ENCODE results near the gene DCTN1.
"Not testable (repeated sequence)": the region's sequence is repeated elsewhere in the genome, so short reads cannot be mapped to it uniquely, and the experiment has no call there.

DCTN1 gene

GRCh38 chr2:74369976-74370375, 10.1 kb downstream of the DCTN1 start:
- H3K27me3 Mint-ChIP-seq (ENCODE audit: low read depth): no peaks in the 10 kb centered on the region
- H3K36me3 Mint-ChIP-seq (ENCODE audit: low read depth): peaks cover 46% of the 10 kb centered on the region
- H3K9me3 Mint-ChIP-seq: no peaks in the 10 kb centered on the region
- peaks cover 2% of the 10 kb centered on the region for H3K4me1 Mint-ChIP-seq (ENCODE audit: low read depth)
- H3K27ac Mint-ChIP-seq: no peak overlapping the region
- H3K4me3 Mint-ChIP-seq: no peak overlapping the region

DNA sequence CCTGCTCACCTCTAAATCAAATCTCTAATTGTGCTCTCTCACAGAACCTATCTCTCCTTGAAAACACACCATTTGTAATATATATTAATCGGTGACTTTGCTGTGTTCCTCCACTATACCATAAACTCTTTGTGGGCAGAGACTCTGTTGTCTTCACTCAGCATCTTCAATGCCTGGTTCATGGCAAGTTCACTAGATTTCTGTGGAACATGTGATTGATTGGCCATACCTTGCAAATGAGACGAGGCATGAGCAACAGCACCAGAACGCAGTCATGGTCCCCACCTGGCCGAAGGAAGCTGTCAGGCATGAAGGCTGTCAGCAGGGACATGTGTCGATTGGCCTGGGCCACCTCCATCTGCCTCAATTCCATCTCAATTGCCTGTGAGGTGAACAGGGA, 11.6 kb downstream of the DCTN1 start:
- H3K27me3 Mint-ChIP-seq (ENCODE audit: low read depth): no peaks in the 10 kb centered on the region
- H3K36me3 Mint-ChIP-seq (ENCODE audit: low read depth): peaks cover 47% of the 10 kb centered on the region
- no peaks in the 10 kb centered on the region for H3K9me3 Mint-ChIP-seq
- H3K4me3 Mint-ChIP-seq: no peak overlapping the region
- no peak overlapping the region for H3K27ac Mint-ChIP-seq
- H3K4me1 Mint-ChIP-seq (ENCODE audit: low read depth): no peaks in the 10 kb centered on the region

GRCh38 chr2:74367789-74368188, 12.3 kb downstream of the DCTN1 start:
- Mint-ChIP-seq H3K4me1 (ENCODE audit: low read depth) (no peaks in the 10 kb centered on the region), H3K9me3 (no peaks in the 10 kb centered on the region), H3K4me3 (no peak overlapping the region), H3K36me3 (ENCODE audit: low read depth) (peaks cover 47% of the 10 kb centered on the region), H3K27me3 (ENCODE audit: low read depth) (no peaks in the 10 kb centered on the region), H3K27ac (no peak overlapping the region)

DNA sequence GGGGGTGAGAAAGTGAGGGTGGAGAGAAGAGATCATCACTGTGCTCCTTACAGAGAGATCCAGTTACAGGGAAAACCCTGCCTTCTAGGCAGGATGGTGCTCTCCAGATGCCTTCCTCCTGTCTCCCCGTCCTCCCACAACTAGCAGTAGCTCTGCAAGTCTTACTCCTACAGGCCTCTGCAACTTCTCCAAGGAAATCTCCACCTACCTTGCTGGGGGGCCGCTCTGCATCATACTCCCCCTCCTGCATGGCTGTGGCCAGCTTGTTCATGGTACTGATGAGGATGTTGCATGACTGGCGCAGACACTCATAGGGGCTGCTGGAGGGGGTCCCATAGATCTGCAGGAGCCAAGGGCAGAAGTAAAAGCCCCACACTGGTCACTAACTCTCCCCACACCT, 14.1 kb downstream of the DCTN1 start:
- H3K27ac Mint-ChIP-seq: no peak overlapping the region
- no peaks in the 10 kb centered on the region for H3K9me3 Mint-ChIP-seq
- H3K27me3 Mint-ChIP-seq (ENCODE audit: low read depth): no peaks in the 10 kb centered on the region
- H3K4me3 Mint-ChIP-seq: no peak overlapping the region
- peaks cover 50% of the 10 kb centered on the region for H3K36me3 Mint-ChIP-seq (ENCODE audit: low read depth)
- H3K4me1 Mint-ChIP-seq (ENCODE audit: low read depth): no peaks in the 10 kb centered on the region

DNA sequence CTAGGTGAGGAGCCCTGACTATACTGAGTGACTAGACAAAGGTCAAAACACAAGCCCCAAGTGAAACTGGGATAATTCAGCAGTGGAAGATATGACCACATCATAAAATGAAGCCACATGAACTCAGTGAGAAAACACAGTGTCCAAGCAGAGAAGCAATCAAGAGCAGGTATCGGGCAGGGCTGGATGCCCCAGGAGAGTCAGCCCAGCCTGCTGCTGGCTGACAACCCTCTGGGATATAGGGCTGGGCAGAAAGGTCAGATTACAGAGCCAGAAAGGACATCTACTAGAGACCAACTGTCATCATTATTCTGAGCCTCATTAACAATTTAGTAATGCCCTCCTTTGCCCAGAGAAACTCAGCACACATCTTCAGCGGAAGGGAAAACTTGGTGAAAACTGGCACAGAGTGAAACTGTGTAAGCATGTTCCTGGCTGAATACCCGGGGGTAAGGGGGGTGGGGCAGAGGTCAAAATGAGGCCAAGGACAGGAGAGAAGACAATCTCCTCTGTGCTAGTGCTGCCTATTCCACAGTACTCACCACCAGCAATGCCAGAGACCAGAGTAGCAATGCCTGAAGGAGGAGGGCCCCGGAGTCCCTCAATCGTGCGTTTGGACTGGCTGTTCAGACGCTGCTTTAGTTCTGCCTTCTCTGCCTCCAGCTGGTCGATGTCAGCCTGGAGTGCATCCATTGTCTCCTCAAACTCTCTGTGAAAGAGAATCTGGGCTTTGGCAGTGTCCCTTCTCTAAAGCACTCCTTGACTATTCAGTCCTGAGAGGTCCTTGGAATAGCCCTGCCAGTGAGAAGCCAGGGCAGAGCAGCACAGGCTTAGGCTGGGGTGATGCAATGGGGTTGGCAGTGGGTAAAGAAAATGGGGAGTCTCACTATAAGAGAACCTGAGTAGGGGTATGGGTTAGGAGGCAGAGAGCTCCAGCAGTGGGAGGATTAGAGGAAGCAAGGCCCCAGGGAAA, 15.3 kb downstream of the DCTN1 start:
- Mint-ChIP-seq H3K27me3 (ENCODE audit: low read depth) (no peaks in the 10 kb centered on the region), H3K4me1 (ENCODE audit: low read depth) (peaks cover 2% of the 10 kb centered on the region), H3K36me3 (ENCODE audit: low read depth) (peaks cover 43% of the 10 kb centered on the region), H3K4me3 (no peak overlapping the region), H3K27ac (no peak overlapping the region), H3K9me3 (no peaks in the 10 kb centered on the region)

DNA sequence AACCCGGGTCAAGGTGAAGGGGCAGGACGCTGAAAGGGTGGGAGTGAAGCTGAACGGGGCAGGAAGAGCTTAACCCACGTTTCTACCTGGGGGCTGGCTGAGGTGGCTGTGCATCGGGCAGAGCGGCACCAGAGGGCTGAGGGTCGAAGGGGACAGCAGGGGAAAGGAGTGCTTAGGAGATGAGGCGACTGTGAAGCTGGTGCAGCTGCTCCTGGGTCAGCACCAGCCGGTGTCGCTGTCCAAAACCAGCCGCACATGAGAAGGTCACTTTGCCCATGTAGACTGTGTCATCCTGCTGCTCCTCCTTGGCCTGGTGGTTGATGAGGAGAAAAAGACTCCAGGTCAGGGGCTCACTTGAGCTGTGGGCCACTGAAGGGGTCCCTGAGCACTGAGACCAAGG, 18.8 kb downstream of the DCTN1 start:
- H3K27me3 Mint-ChIP-seq (ENCODE audit: low read depth): no peaks in the 10 kb centered on the region
- H3K4me3 Mint-ChIP-seq: no peak overlapping the region
- peaks cover 2% of the 10 kb centered on the region for H3K4me1 Mint-ChIP-seq (ENCODE audit: low read depth)
- peaks cover 27% of the 10 kb centered on the region for H3K36me3 Mint-ChIP-seq (ENCODE audit: low read depth)
- H3K9me3 Mint-ChIP-seq: no peaks in the 10 kb centered on the region
- no peak overlapping the region for H3K27ac Mint-ChIP-seq

DNA sequence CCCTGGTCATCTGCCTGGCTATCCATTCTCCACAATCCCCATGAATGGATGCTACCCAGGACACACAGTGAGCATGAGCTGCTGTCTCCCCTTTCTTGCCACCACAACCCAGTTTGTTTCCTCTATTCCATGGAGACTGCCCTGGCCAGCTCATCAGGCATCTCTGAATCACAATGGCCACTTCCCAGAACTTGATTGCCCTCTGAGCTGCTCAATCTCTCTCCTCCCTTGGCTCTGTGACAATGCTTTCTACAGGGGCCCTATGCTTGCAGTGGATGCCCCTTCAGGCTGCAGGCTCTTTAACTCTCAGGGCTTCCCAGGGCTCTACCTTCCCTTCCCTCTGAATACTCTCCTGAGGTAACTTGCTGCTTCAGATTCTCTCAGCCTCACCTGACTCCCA, 22.5 kb downstream of the DCTN1 start:
- H3K4me3 Mint-ChIP-seq: no peak overlapping the region
- no peak overlapping the region for H3K27ac Mint-ChIP-seq
- peaks cover 16% of the 10 kb centered on the region for H3K36me3 Mint-ChIP-seq (ENCODE audit: low read depth)
- H3K27me3 Mint-ChIP-seq (ENCODE audit: low read depth): no peaks in the 10 kb centered on the region
- no peaks in the 10 kb centered on the region for H3K9me3 Mint-ChIP-seq
- peaks cover 2% of the 10 kb centered on the region for H3K4me1 Mint-ChIP-seq (ENCODE audit: low read depth)

GRCh38 chr2:74349889-74350288, 30.2 kb downstream of the DCTN1 start:
- H3K36me3 Mint-ChIP-seq (ENCODE audit: low read depth): no peaks in the 10 kb centered on the region
- peaks cover 7% of the 10 kb centered on the region for H3K27me3 Mint-ChIP-seq (ENCODE audit: low read depth)
- H3K27ac Mint-ChIP-seq: no peak overlapping the region
- H3K4me1 Mint-ChIP-seq (ENCODE audit: low read depth): peaks cover 1% of the 10 kb centered on the region
- no peak overlapping the region for H3K4me3 Mint-ChIP-seq
- H3K9me3 Mint-ChIP-seq: no peaks in the 10 kb centered on the region

DNA sequence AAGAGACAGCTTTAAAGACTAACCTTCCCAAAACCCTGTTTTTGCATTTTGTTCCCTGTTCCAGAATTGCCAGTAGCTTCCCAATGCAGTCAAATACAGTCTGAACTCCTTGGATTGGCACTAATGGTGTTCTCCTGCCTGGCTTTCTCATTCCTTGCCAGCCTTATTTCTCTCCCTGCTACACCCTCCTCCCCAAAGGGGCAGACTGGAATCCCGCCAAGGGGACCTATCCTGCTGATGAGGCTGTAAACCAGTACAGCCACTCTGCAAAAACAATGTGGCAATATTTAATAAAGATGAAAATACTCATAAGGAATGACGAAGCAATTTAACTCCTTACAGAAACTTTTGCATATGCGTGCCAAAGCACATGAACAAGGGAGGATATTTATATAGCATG, 32.4 kb downstream of the DCTN1 start:
- Mint-ChIP-seq H3K36me3 (ENCODE audit: low read depth) (no peaks in the 10 kb centered on the region), H3K4me3 (no peak overlapping the region), H3K27me3 (ENCODE audit: low read depth) (peaks cover 15% of the 10 kb centered on the region), H3K27ac (no peak overlapping the region), H3K9me3 (no peaks in the 10 kb centered on the region), H3K4me1 (ENCODE audit: low read depth) (peaks cover 4% of the 10 kb centered on the region)

DNA sequence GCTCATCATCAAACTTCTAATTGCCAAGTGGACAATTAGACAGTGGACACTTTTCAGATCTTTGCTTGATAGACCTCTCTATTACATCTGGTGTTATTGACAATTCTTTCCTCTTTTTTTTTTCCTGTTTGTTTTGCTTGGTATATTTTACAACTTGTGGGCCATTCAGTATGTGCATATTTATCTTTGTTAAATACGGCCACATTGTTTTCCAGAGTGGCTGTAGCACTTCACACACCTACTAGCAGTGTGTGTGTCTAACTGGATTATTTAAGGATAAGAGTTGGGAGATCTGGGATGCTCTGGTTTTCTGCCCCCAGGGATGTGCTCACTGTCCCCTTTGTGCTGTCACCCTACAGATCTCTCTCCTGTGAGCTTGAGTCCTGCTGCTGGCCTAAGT, 32.8 kb downstream of the DCTN1 start:
- Mint-ChIP-seq H3K27me3 (ENCODE audit: low read depth) (peaks cover 15% of the 10 kb centered on the region), H3K9me3 (no peaks in the 10 kb centered on the region), H3K4me3 (no peak overlapping the region), H3K4me1 (ENCODE audit: low read depth) (peaks cover 4% of the 10 kb centered on the region), H3K36me3 (ENCODE audit: low read depth) (no peaks in the 10 kb centered on the region), H3K27ac (no peak overlapping the region)

GRCh38 chr2:74345272-74345943, 34.7 kb downstream of the DCTN1 start:
- Mint-ChIP-seq H3K27me3 (ENCODE audit: low read depth) (peaks cover 15% of the 10 kb centered on the region), H3K9me3 (no peaks in the 10 kb centered on the region), H3K36me3 (ENCODE audit: low read depth) (no peaks in the 10 kb centered on the region), H3K4me1 (ENCODE audit: low read depth) (peaks cover 4% of the 10 kb centered on the region), H3K27ac (no peak overlapping the region), H3K4me3 (no peak overlapping the region)

DNA sequence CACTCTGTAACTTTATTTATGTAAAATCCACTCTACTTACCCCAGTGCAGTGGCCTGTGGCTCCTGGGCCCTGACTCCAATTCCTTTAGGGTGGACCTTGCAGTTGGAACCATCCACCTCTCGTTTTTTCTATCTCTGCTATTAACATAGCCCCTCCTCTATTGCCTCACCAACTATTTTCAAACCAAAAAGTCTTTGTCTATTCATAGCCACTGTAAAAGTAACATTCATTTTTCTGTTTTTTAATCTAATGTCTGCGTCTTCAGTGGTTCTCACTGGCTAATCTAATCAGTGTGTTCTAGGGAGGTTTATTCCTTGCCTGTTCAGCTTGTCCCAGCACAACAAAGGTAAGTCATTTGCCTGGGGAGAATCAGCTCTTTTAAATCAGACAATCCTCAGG, 36.8 kb downstream of the DCTN1 start, which contains the start of gene SLC4A5:
SLC4A5 (minus strand) TSS at position 101 of the 400 bp plus-strand sequence. CDS start 28,393 bp downstream, outside the sequence.
- Mint-ChIP-seq H3K4me3 (no peak within 1 kb of the TSS), H3K27ac (no peak within 1 kb of the TSS), H3K4me1 (ENCODE audit: low read depth) (peaks cover 4% of the 10 kb centered on the region), H3K9me3 (no peaks in the 10 kb centered on the region), H3K27me3 (ENCODE audit: low read depth) (peaks cover 18% of the 10 kb centered on the region), H3K36me3 (ENCODE audit: low read depth) (no peaks in the 10 kb centered on the region)

GRCh38 chr2:74336227-74336626, 43.9 kb downstream of the DCTN1 start:
- not testable (repeated sequence) for H3K9me3 Mint-ChIP-seq; H3K4me1 Mint-ChIP-seq (ENCODE audit: low read depth); H3K36me3 Mint-ChIP-seq (ENCODE audit: low read depth); H3K27ac Mint-ChIP-seq; H3K4me3 Mint-ChIP-seq; H3K27me3 Mint-ChIP-seq (ENCODE audit: low read depth)

GRCh38 chr2:74334931-74335333, 45.2 kb downstream of the DCTN1 start:
- H3K27me3 Mint-ChIP-seq (ENCODE audit: low read depth): peaks cover 3% of the 10 kb centered on the region
- H3K4me3 Mint-ChIP-seq: no peak overlapping the region
- no peaks in the 10 kb centered on the region for H3K9me3 Mint-ChIP-seq
- H3K36me3 Mint-ChIP-seq (ENCODE audit: low read depth): no peaks in the 10 kb centered on the region
- H3K27ac Mint-ChIP-seq: no peak overlapping the region
- no peaks in the 10 kb centered on the region for H3K4me1 Mint-ChIP-seq (ENCODE audit: low read depth)
